AG04450 (cell line): ENCODE data around the gene NLRP6. TPM values are rescaled to one million over a fixed set of nuclear protein-coding genes. Genes with fewer than 3 reads are reported as not detected.
"Not testable (repeated sequence)": the region's sequence is repeated elsewhere in the genome, so short reads cannot be mapped to it uniquely, and the experiment has no call there.

ENCODE experiments used
- CTCF ChIA-PET: fragments of 300-600, 350-600 bp; formaldehyde crosslinking; extraction: SDS; loops from one replicate; lab custom pipeline; 2022; ENCODE audit warnings: antibody characterized with exemption, inconsistent platforms; lab: Charles Lee
- POLR2A ChIA-PET: fragments of 350-600 bp; formaldehyde crosslinking; extraction: SDS; loops from one replicate; lab custom pipeline; 2021; ENCODE audit warnings: antibody characterized with exemption, inconsistent platforms; lab: Yijun Ruan, JAX
- DNase-seq: peaks from one replicate; pipeline ENCODE4 v3.0.0-alpha.2; 2011; ENCODE audit warnings: low read depth, low spot score
- H3K27ac ChIP-seq: one replicate; pipeline ENCODE4 v1.5.1; 2012; ENCODE audit warnings: low read depth, low read length, control low read depth
- H3K27me3 ChIP-seq: one replicate; pipeline ENCODE4 v1.6.0; 2012; ENCODE audit warnings: low read length; ENCODE audit not compliant: control insufficient read depth, insufficient read depth
- H3K4me3 ChIP-seq: 2 replicates; pipeline ENCODE4 v1.5.1; 2011; ENCODE audit warnings: mild to moderate bottlenecking, low read depth, low read length, control low read depth
- H3K9me3 ChIP-seq: 2 replicates; pipeline ENCODE4 v1.5.1; 2012; ENCODE audit warnings: low read length; ENCODE audit not compliant: control insufficient read depth, insufficient read depth
- polyA plus RNA-seq: library from polyadenylated mRNA; depleted of rRNA; stranded (reverse); fragments of >200 nt; gene quantifications from 2 replicates; pipeline ENCODE4 v1.2.3, GENCODE V29; 2011
- TF ChIP-seq, protein P1 (sequence below): IDR thresholded peaks from 2 replicates; pipeline ENCODE4 v1.5.1; 2011; ENCODE audit warnings: low read depth, low read length, control low read depth, inconsistent platforms

Gene NLRP6
- polyA plus RNA-seq, 1 experiment, result not detected

DNA sequence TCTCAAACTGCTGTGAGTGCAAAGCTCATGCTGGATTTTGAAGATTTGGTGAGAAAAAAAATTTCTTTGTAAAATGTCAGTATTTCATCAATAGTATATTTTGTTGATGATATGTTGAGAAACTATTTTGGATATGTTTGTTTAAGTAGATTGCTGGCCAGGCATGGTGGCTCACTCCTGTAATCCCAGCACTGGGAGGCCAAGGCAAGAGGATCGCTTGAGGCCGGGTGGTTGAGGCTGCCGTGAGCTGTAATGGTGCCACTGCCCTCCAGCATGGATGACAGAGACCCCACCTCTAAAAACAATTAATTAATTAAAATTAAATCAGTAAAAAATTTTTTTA is 49.3 kb downstream of the NLRP6 start:
- H3K9me3 ChIP-seq, result peaks cover 9% of the 10 kb centered on the region
- CTCF ChIA-PET, result interaction anchor here (0.6 kb wide), 1 partner anchor 13 kb away, joined by 3 read pairs; no protein-coding TSS in a partner anchor
- TF ChIP-seq, protein P1, sequence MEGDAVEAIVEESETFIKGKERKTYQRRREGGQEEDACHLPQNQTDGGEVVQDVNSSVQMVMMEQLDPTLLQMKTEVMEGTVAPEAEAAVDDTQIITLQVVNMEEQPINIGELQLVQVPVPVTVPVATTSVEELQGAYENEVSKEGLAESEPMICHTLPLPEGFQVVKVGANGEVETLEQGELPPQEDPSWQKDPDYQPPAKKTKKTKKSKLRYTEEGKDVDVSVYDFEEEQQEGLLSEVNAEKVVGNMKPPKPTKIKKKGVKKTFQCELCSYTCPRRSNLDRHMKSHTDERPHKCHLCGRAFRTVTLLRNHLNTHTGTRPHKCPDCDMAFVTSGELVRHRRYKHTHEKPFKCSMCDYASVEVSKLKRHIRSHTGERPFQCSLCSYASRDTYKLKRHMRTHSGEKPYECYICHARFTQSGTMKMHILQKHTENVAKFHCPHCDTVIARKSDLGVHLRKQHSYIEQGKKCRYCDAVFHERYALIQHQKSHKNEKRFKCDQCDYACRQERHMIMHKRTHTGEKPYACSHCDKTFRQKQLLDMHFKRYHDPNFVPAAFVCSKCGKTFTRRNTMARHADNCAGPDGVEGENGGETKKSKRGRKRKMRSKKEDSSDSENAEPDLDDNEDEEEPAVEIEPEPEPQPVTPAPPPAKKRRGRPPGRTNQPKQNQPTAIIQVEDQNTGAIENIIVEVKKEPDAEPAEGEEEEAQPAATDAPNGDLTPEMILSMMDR, result no peak
- DNase-seq, result no peak
- no peak overlapping the region for H3K27ac ChIP-seq
- H3K27me3 ChIP-seq, result no peaks in the 10 kb centered on the region
- POLR2A ChIA-PET, result no interaction called here
- no peak overlapping the region for H3K4me3 ChIP-seq

DNA sequence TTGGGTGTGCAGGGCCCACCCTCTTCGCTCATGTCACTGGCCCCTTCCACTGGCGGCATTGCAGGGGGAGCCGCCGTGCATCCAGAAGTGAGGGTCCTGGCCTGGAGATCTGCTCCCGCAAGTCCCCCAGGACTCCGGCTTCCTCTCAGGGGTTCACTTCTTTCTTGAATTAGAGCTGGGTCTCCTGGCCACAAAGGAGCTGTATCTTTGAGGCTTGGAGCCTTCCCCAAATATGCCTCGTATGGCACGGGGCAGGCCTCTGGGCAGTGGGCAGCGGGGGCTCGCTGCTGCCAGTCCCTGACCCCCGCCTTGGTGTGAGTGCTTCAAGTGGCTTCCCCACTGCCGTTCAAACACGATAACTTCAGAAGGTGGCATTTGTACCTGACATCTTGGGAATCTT is 49.8 kb downstream of the NLRP6 start:
- Histone ChIP-seq H3K9me3 (peaks cover 13% of the 10 kb centered on the region), H3K27ac (no peak overlapping the region), H3K27me3 (no peaks in the 10 kb centered on the region), H3K4me3 (no peak overlapping the region)
- CTCF ChIA-PET, result interaction anchor here (0.6 kb wide), 1 partner anchor 12 kb away, joined by 3 read pairs; no protein-coding TSS in a partner anchor
- no peak for DNase-seq
- POLR2A ChIA-PET, result no interaction called here
- TF ChIP-seq, protein P1, result no peak

DNA sequence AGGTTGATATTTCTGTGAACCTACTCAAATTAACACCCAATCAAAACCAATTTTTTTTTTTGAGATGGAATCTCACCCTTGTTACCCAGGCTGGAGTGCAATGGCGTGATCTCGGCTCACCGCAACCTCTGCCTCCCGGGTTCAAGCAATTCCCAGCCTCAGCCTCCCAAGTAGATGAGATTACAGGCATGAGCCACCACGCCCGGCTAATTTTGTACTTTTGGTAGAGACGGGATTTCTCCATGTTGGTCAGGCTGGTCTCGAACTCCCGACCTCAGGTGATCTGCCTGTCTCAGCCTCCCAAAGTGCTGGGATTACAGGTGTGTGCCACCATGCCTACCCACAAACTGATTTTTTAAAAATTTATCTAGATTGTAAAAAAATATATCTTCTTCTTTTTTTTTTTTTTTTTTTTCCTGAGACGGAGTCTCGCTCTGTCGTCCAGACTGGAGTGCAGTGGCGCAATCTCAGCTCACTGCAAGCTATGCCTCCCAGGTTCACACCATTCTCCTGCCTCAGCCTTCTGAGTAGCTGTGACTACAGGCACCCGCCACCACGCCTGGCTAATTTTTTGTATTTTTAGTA is 50.4 kb downstream of the NLRP6 start:
- H3K27ac ChIP-seq, POLR2A ChIA-PET, DNase-seq, H3K27me3 ChIP-seq, H3K4me3 ChIP-seq: not testable (repeated sequence)
- peaks cover 16% of the 10 kb centered on the region for H3K9me3 ChIP-seq
- CTCF ChIA-PET, result interaction anchor here (1.1 kb wide), 1 partner anchor 17 kb away, joined by 3 read pairs; no protein-coding TSS in a partner anchor

DNA sequence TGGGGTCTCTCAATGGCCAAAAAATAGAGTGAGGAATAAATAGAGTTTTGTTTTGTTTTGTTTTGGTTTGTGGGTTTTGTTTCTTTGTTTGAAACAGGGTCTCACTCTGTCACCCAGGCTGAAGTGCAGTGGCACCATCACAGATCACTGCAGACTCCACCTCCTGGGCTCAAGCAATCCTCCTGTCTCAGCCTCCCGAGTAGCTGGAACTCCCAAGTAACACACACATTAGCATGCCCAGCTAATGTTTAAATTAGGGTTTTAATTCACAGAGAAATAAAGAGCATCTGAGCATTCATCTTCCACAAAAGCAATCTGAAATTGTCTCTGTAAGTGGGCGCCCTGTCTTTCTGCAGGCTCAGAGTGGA is 51.7 kb downstream of the NLRP6 start:
- POLR2A ChIA-PET, result interaction anchor here (1.1 kb wide), 1 partner anchor 26 kb away, joined by 3 read pairs; no protein-coding TSS in a partner anchor
- H3K4me3 ChIP-seq, result no peak overlapping the region
- DNase-seq, result no peak
- CTCF ChIA-PET, result interaction anchor here (1.1 kb wide), 1 partner anchor 16 kb away, joined by 3 read pairs; no protein-coding TSS in a partner anchor
- H3K27me3 ChIP-seq, result no peaks in the 10 kb centered on the region
- H3K9me3 ChIP-seq, result peaks cover 16% of the 10 kb centered on the region
- TF ChIP-seq, protein P1, result no peak
- no peak overlapping the region for H3K27ac ChIP-seq

DNA sequence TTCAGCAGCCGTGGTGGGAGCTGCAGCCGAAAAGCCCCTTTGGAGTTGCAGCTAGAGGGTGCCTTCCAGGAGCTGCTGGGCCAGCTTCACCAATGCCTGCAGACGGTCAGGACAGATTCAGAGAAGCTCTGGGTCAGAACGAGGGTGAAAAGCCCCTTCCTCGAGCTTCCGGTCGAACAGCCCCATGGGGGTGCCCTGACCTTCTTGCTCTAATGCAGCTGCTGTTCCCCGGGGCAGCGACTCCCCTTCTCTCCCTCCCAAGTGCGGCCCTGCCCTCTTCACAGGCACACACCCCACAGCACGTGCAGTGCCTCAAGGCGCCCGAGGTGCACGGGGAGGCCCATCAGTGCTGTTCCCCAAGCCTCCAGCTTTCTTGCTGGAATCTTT is 52.1 kb downstream of the NLRP6 start:
- H3K9me3 ChIP-seq, result peaks cover 16% of the 10 kb centered on the region
- H3K27me3 ChIP-seq, result no peaks in the 10 kb centered on the region
- POLR2A ChIA-PET, result interaction anchor here (1.1 kb wide), 1 partner anchor 25 kb away, joined by 3 read pairs; no protein-coding TSS in a partner anchor
- CTCF ChIA-PET, result no interaction called here
- no peak overlapping the region for H3K27ac ChIP-seq
- TF ChIP-seq, protein P1, result no peak
- H3K4me3 ChIP-seq, result no peak overlapping the region
- no peak for DNase-seq
